Thymus (tissue), 11 donors: ENCODE results near the gene HSF4. TPM values are rescaled to one million over a fixed set of nuclear protein-coding genes. Genes with fewer than 3 reads are reported as not detected.

Source experiments
- DNase-seq, 9 donors: peaks; one replicate each; pipeline ENCODE4 v3.0.0-alpha.2; 2013; ENCODE audit warnings: low spot score in 9 of 9, low read depth in 6 of 9, missing footprints in 1 of 9
- H3K27ac ChIP-seq, 2 donors: one replicate each; pipeline ENCODE4 v1.5.1; 2013; ENCODE audit warnings: control low read depth in 1 of 2, low read depth in 1 of 2, low read length in 1 of 2, mild to moderate bottlenecking in 1 of 2, moderate library complexity in 1 of 2
- H3K27me3 ChIP-seq, 2 donors: one replicate each; pipeline ENCODE4 v1.5.1; 2013; ENCODE audit warnings: low read length in 1 of 2; ENCODE audit not compliant: control insufficient read depth in 2 of 2, insufficient read depth in 1 of 2
- H3K36me3 ChIP-seq, 2 donors: one replicate each; pipeline ENCODE4 v1.5.1; 2013; ENCODE audit warnings: low read length in 1 of 2, mild to moderate bottlenecking in 1 of 2, moderate library complexity in 1 of 2; ENCODE audit not compliant: control insufficient read depth in 2 of 2, insufficient read depth in 2 of 2
- H3K4me1 ChIP-seq, 2 donors: one replicate each; pipeline ENCODE4 v1.5.1; 2013; ENCODE audit warnings: low read length in 2 of 2; ENCODE audit not compliant: control insufficient read depth in 2 of 2, insufficient read depth in 2 of 2
- H3K4me3 ChIP-seq, 2 donors: one replicate each; pipeline ENCODE4 v1.5.1; 2013; ENCODE audit warnings: low read length in 2 of 2, control low read depth in 1 of 2, mild to moderate bottlenecking in 1 of 2
- H3K9me3 ChIP-seq, 2 donors: one replicate each; pipeline ENCODE4 v1.5.1; 2013; ENCODE audit warnings: low read length in 1 of 2, mild to moderate bottlenecking in 1 of 2; ENCODE audit not compliant: control insufficient read depth in 2 of 2, insufficient read depth in 1 of 2
- WGBS: extraction: QIAGEN DNeasy Blood & Tissue Kit; methylation state at CpG from one replicate; pipeline ENCODE4 v1.1.7; 2013; 5-methylcytosine and 5-hydroxymethylcytosine counted together
- polyA plus RNA-seq: library from polyadenylated mRNA; stranded (reverse); fragments of 200-250 nt; gene quantifications from one replicate; pipeline ENCODE4 v1.2.3, GENCODE V29; 2013
- total RNA-seq: library from RNA; stranded (reverse); fragments of 120-200 nt; gene quantifications from one replicate; pipeline ENCODE4 v1.2.4, GENCODE V29; 2013
- donor health status: healthy.

Gene HSF4
- total and polyA plus RNA-seq, 2 donors = 4.1 to 50.8 TPM

GRCh38 chr16:67170949-67171649, 6.6 kb downstream of the HSF4 start:
- peaks cover 6 to 24% of the 10 kb centered on the region in 2 donors for H3K4me1 ChIP-seq

GRCh38 chr16:67173323-67173722, 8.8 kb downstream of the HSF4 start:
- H3K27ac ChIP-seq = no peak overlapping the region
- H3K9me3 ChIP-seq = peaks cover 1 to 7% of the 10 kb centered on the region in 2 donors
- WGBS = 95% methylated on average over 1 of the region's 1 CpG
- H3K36me3 ChIP-seq = no peaks in the 10 kb centered on the region
- DNase-seq = no peak
- no peak overlapping the region for H3K4me3 ChIP-seq
- peaks cover 8 to 27% of the 10 kb centered on the region in 2 donors for H3K4me1 ChIP-seq
- peaks cover 78 to 100% of the 10 kb centered on the region in 2 donors for H3K27me3 ChIP-seq

More at GRCh38 chr16:67170949-67171649, 6.6 kb downstream of the HSF4 start:
- no peak for DNase-seq
- peaks cover 81 to 100% of the 10 kb centered on the region in 2 donors for H3K27me3 ChIP-seq
- WGBS = 54% methylated on average over 14 of the region's 14 CpGs
- no peak overlapping the region for H3K4me3 ChIP-seq
- H3K36me3 ChIP-seq = no peaks in the 10 kb centered on the region
- H3K9me3 ChIP-seq = peaks cover 1 to 14% of the 10 kb centered on the region in 2 donors
- peak overlapping the region; percentile 17 to 72 for H3K27ac ChIP-seq

GRCh38 chr16:67173808-67174705, 9.5 kb downstream of the HSF4 start:
- no peak overlapping the region for H3K27ac ChIP-seq
- DNase-seq = no peak
- peaks cover 78 to 100% of the 10 kb centered on the region in 2 donors for H3K27me3 ChIP-seq
- H3K4me1 ChIP-seq = peaks cover 10 to 33% of the 10 kb centered on the region in 2 donors
- H3K36me3 ChIP-seq = no peaks in the 10 kb centered on the region
- H3K4me3 ChIP-seq = peak overlapping the region in 1 of 2 donors; percentile 20
- WGBS = 2% methylated on average over 71 of the region's 71 CpGs
- H3K9me3 ChIP-seq = peaks cover 1 to 7% of the 10 kb centered on the region in 2 donors

GRCh38 chr16:67174706-67175231, 10.2 kb downstream of the HSF4 start:
- DNase-seq = no peak
- WGBS = 33% methylated on average over 31 of the region's 31 CpGs
- Histone ChIP-seq H3K9me3 (peaks cover 2 to 4% of the 10 kb centered on the region in 2 donors), H3K4me1 (peaks cover 10 to 31% of the 10 kb centered on the region in 2 donors), H3K36me3 (no peaks in the 10 kb centered on the region), H3K27ac (no peak overlapping the region), H3K27me3 (peaks cover 74 to 100% of the 10 kb centered on the region in 2 donors), H3K4me3 (peak overlapping the region in 1 of 2 donors; percentile 20)

GRCh38 chr16:67176662-67177061, 12.1 kb downstream of the HSF4 start:
- H3K4me1 ChIP-seq = peaks cover 7 to 22% of the 10 kb centered on the region in 2 donors
- H3K4me3 ChIP-seq = no peak overlapping the region

GRCh38 chr16:67177743-67178699, 13.5 kb downstream of the HSF4 start:
- no peaks in the 10 kb centered on the region for H3K36me3 ChIP-seq
- peaks cover 7 to 29% of the 10 kb centered on the region in 2 donors for H3K4me1 ChIP-seq
- 7% methylated on average over 73 of the region's 73 CpGs for WGBS
- H3K27ac ChIP-seq = no peak overlapping the region
- H3K4me3 ChIP-seq = peak overlapping the region in 1 of 2 donors; percentile 21
- peak in 2 of 9 donors; percentile 29 to 47 for DNase-seq
- peaks cover 1 to 4% of the 10 kb centered on the region in 2 donors for H3K9me3 ChIP-seq
- H3K27me3 ChIP-seq = peaks cover 50 to 71% of the 10 kb centered on the region in 2 donors

More at GRCh38 chr16:67176662-67177061, 12.1 kb downstream of the HSF4 start:
- no peak overlapping the region for H3K27ac ChIP-seq
- WGBS = 96% methylated on average over 12 of the region's 12 CpGs
- no peak for DNase-seq
- H3K9me3 ChIP-seq = peaks cover 2 to 4% of the 10 kb centered on the region in 2 donors
- peaks cover 57 to 84% of the 10 kb centered on the region in 2 donors for H3K27me3 ChIP-seq
- H3K36me3 ChIP-seq = no peaks in the 10 kb centered on the region

GRCh38 chr16:67179421-67180080, 15.0 kb downstream of the HSF4 start:
- H3K36me3 ChIP-seq = no peaks in the 10 kb centered on the region
- H3K4me1 ChIP-seq = peaks cover 7 to 27% of the 10 kb centered on the region in 2 donors
- no peak for DNase-seq
- peaks cover 39 to 63% of the 10 kb centered on the region in 2 donors for H3K27me3 ChIP-seq
- H3K27ac ChIP-seq = no peak overlapping the region
- H3K9me3 ChIP-seq = peaks cover 0 to 1% of the 10 kb centered on the region in 2 donors
- no peak overlapping the region for H3K4me3 ChIP-seq
- WGBS = 91% methylated on average over 13 of the region's 13 CpGs

- Histone ChIP-seq H3K9me3 (peaks cover 1 to 3% of the 10 kb centered on the region in 2 donors), H3K36me3 (no peaks in the 10 kb centered on the region), H3K27ac (no peak overlapping the region), H3K4me1 (peaks cover 13 to 30% of the 10 kb centered on the region in 2 donors), H3K27me3 (peaks cover 39 to 63% of the 10 kb centered on the region in 2 donors), H3K4me3 (no peak overlapping the region)
- DNase-seq = no peak
- WGBS = 99% methylated on average over 16 of the region's 16 CpGs
Observed at GRCh38 chr16:67180166-67180565, 15.6 kb downstream of the HSF4 start.
